Astrocyte (in vitro differentiated cells and primary cell): ENCODE measurements around the gene OSBPL3. TPM values are rescaled to one million over a fixed set of nuclear protein-coding genes. Genes with fewer than 3 reads are reported as not detected.

Source experiments
- DNase-seq: peaks from one replicate; pipeline ENCODE4 v3.0.0-alpha.2; 2010; ENCODE audit warnings: low read depth
- FAIRE-seq: peaks from 2 replicates; lab custom pipeline; 2011; peaks lifted over from hg19 to GRCh38; lab: Jason Lieb, UNC
- H2AFZ ChIP-seq: 2 replicates; pipeline ENCODE4 v1.6.0; 2012; ENCODE audit warnings: low read depth, low read length, inconsistent platforms
- H3K27ac ChIP-seq: 2 replicates; pipeline ENCODE4 v1.5.1; 2011; ENCODE audit warnings: low read depth, low read length, inconsistent platforms
- H3K27me3 ChIP-seq: 2 replicates; pipeline ENCODE4 v1.6.0; 2011; ENCODE audit warnings: low read length, inconsistent platforms; ENCODE audit not compliant: insufficient read depth
- H3K36me3 ChIP-seq: 2 replicates; pipeline ENCODE4 v1.5.1; 2011; ENCODE audit warnings: low read length, inconsistent platforms; ENCODE audit not compliant: insufficient read depth
- H3K4me1 ChIP-seq: 2 replicates; pipeline ENCODE4 v1.5.1; 2011; ENCODE audit warnings: low read length, inconsistent platforms; ENCODE audit not compliant: insufficient read depth
- H3K4me2 ChIP-seq: 2 replicates; pipeline ENCODE4 v1.6.0; 2012; ENCODE audit warnings: low read length, inconsistent platforms
- H3K4me3 ChIP-seq: 2 replicates; pipeline ENCODE4 v1.5.1; 2011; ENCODE audit warnings: low read depth, mild to moderate bottlenecking, low read length, inconsistent platforms; ENCODE audit not compliant: insufficient read depth
- H3K79me2 ChIP-seq: 2 replicates; pipeline ENCODE4 v1.6.0; 2012; ENCODE audit warnings: mild to moderate bottlenecking, low read length, inconsistent platforms; ENCODE audit not compliant: insufficient read depth
- H3K9ac ChIP-seq: 2 replicates; pipeline ENCODE4 v1.6.0; 2012; ENCODE audit warnings: mild to moderate bottlenecking, low read length, inconsistent platforms
- H3K9me3 ChIP-seq: 2 replicates; pipeline ENCODE4 v1.5.1; 2012; ENCODE audit warnings: low read depth, mild to moderate bottlenecking, low read length, inconsistent platforms; ENCODE audit not compliant: insufficient read depth
- H4K20me1 ChIP-seq: 2 replicates; pipeline ENCODE4 v1.6.0; 2012; ENCODE audit warnings: low read length, inconsistent platforms; ENCODE audit not compliant: insufficient read depth
- H3K27ac Mint-ChIP-seq: one replicate; pipeline ENCODE4 v1.8.0; 2021; ENCODE audit warnings: mild to moderate bottlenecking, mixed read lengths; ENCODE audit not compliant: unreplicated experiment
- H3K27me3 Mint-ChIP-seq: one replicate; pipeline ENCODE4 v1.8.0; 2021; ENCODE audit warnings: low read depth, mixed read lengths; ENCODE audit not compliant: unreplicated experiment
- H3K36me3 Mint-ChIP-seq: one replicate; pipeline ENCODE4 v1.8.0; 2021; ENCODE audit warnings: low read depth, mixed read lengths; ENCODE audit not compliant: unreplicated experiment
- H3K4me1 Mint-ChIP-seq: one replicate; pipeline ENCODE4 v1.8.0; 2021; ENCODE audit warnings: low read depth, mixed read lengths; ENCODE audit not compliant: unreplicated experiment
- H3K4me3 Mint-ChIP-seq: one replicate; pipeline ENCODE4 v1.8.0; 2021; ENCODE audit warnings: mild to moderate bottlenecking, moderate library complexity, mixed read lengths; ENCODE audit not compliant: unreplicated experiment
- H3K9me3 Mint-ChIP-seq: one replicate; pipeline ENCODE4 v1.8.0; 2021; ENCODE audit warnings: mild to moderate bottlenecking, mixed read lengths; ENCODE audit not compliant: unreplicated experiment
- EZH2 ChIP-seq: IDR thresholded peaks from 2 replicates; pipeline ENCODE4 v1.6.1; 2012; ENCODE audit warnings: mild to moderate bottlenecking, low read length, inconsistent platforms; ENCODE audit not compliant: insufficient read depth
- total RNA-seq: library from RNA; stranded (reverse); gene quantifications from 2 replicates; pipeline ENCODE4 v1.2.1, GENCODE V29; 2021
- TF ChIP-seq, protein P1 (sequence below): IDR thresholded peaks from 2 replicates; pipeline ENCODE4 v1.5.1; 2011; ENCODE audit warnings: low read depth, mild to moderate bottlenecking, inconsistent platforms, low read length, moderate library complexity; ENCODE audit not compliant: insufficient read depth

OSBPL3 gene
- total RNA-seq, 1 donor from 2014 or later: 62.9 TPM

- H3K9ac ChIP-seq: no peak overlapping the region
- TF ChIP-seq, protein P1, sequence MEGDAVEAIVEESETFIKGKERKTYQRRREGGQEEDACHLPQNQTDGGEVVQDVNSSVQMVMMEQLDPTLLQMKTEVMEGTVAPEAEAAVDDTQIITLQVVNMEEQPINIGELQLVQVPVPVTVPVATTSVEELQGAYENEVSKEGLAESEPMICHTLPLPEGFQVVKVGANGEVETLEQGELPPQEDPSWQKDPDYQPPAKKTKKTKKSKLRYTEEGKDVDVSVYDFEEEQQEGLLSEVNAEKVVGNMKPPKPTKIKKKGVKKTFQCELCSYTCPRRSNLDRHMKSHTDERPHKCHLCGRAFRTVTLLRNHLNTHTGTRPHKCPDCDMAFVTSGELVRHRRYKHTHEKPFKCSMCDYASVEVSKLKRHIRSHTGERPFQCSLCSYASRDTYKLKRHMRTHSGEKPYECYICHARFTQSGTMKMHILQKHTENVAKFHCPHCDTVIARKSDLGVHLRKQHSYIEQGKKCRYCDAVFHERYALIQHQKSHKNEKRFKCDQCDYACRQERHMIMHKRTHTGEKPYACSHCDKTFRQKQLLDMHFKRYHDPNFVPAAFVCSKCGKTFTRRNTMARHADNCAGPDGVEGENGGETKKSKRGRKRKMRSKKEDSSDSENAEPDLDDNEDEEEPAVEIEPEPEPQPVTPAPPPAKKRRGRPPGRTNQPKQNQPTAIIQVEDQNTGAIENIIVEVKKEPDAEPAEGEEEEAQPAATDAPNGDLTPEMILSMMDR: no peak
- no peak for TF ChIP-seq EZH2
- no peaks in the 10 kb centered on the region for H3K9me3 ChIP-seq
- H3K4me3 ChIP-seq: no peak overlapping the region
- Mint-ChIP-seq H3K4me3 (no peak overlapping the region), H3K9me3 (no peaks in the 10 kb centered on the region), H3K36me3 (peaks cover 17% of the 10 kb centered on the region), H3K27ac (no peak overlapping the region), H3K27me3 (no peaks in the 10 kb centered on the region), H3K4me1 (no peaks in the 10 kb centered on the region)
- H3K4me2 ChIP-seq: no peak overlapping the region
- peaks cover 24% of the 10 kb centered on the region for H3K36me3 ChIP-seq
- no peaks in the 10 kb centered on the region for H3K79me2 ChIP-seq
- no peaks in the 10 kb centered on the region for H4K20me1 ChIP-seq
- no peak for FAIRE-seq
- no peak for DNase-seq
- no peak overlapping the region for H2AFZ ChIP-seq
- no peak overlapping the region for H3K27ac ChIP-seq
- H3K27me3 ChIP-seq: no peaks in the 10 kb centered on the region
- H3K4me1 ChIP-seq: no peaks in the 10 kb centered on the region
These were observed 180.5 kb downstream of the OSBPL3 start for GRCh38 chr7:24799506-24799905.

- Histone ChIP-seq H3K9me3 (no peaks in the 10 kb centered on the region), H3K27me3 (no peaks in the 10 kb centered on the region), H3K27ac (no peak overlapping the region), H2AFZ (no peak overlapping the region), H3K4me3 (no peak overlapping the region), H4K20me1 (no peaks in the 10 kb centered on the region), H3K4me1 (no peaks in the 10 kb centered on the region), H3K4me2 (no peak overlapping the region), H3K79me2 (no peaks in the 10 kb centered on the region), H3K9ac (no peak overlapping the region), H3K36me3 (peaks cover 16% of the 10 kb centered on the region)
- peak; percentile 50 for FAIRE-seq
- peaks cover 6% of the 10 kb centered on the region for H3K4me1 Mint-ChIP-seq
- peaks cover 14% of the 10 kb centered on the region for H3K36me3 Mint-ChIP-seq
- no peak overlapping the region for H3K27ac Mint-ChIP-seq
- H3K27me3 Mint-ChIP-seq: no peaks in the 10 kb centered on the region
- TF ChIP-seq EZH2: no peak
- TF ChIP-seq, protein P1: no peak
- no peak overlapping the region for H3K4me3 Mint-ChIP-seq
- H3K9me3 Mint-ChIP-seq: no peaks in the 10 kb centered on the region
- no peak for DNase-seq
These were observed 181.7 kb downstream of the OSBPL3 start for GRCh38 chr7:24798261-24798660.

DNA sequence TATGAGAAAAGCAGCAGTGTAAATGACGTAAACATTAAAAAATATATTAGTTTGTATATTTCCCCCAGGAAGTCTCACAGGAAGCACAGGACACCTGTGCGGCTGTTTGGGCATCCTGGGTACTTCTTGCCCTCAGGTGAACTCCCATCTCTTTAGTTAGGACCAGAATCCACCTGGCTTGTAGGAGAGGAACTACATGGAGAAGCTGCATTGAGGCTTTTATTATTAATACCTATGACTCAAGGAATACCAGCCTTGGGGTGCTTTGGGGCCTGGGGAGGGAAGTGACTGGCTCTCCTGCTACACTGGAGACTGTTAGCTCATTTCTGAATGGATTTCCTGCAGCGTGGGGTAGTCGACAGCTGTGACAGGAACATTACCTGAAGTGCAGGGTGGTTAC, 182.7 kb downstream of the OSBPL3 start:
- peaks cover 11% of the 10 kb centered on the region for H3K36me3 ChIP-seq
- TF ChIP-seq EZH2: no peak
- TF ChIP-seq, protein P1: no peak
- Mint-ChIP-seq H3K4me3 (no peak overlapping the region), H3K27me3 (no peaks in the 10 kb centered on the region), H3K9me3 (no peaks in the 10 kb centered on the region), H3K36me3 (peaks cover 12% of the 10 kb centered on the region), H3K27ac (no peak overlapping the region), H3K4me1 (peaks cover 6% of the 10 kb centered on the region)
- H2AFZ ChIP-seq: no peak overlapping the region
- H3K9ac ChIP-seq: no peak overlapping the region
- H3K4me1 ChIP-seq: no peaks in the 10 kb centered on the region
- no peak for DNase-seq
- H3K79me2 ChIP-seq: no peaks in the 10 kb centered on the region
- no peak overlapping the region for H3K4me2 ChIP-seq
- H3K4me3 ChIP-seq: no peak overlapping the region
- H3K9me3 ChIP-seq: no peaks in the 10 kb centered on the region
- FAIRE-seq: no peak
- H3K27ac ChIP-seq: no peak overlapping the region
- no peaks in the 10 kb centered on the region for H3K27me3 ChIP-seq
- no peaks in the 10 kb centered on the region for H4K20me1 ChIP-seq
